GM12864 (cell line): ENCODE results near the gene CPSF4L.
"Not testable (repeated sequence)": the region's sequence is repeated elsewhere in the genome, so short reads cannot be mapped to it uniquely, and the experiment has no call there.

Experiments
- DNase-seq: peaks from one replicate; pipeline ENCODE4 v3.0.0-alpha.2; 2011; ENCODE audit warnings: low read depth
- H3K4me3 ChIP-seq: 2 replicates; pipeline ENCODE4 v1.5.1; 2011; ENCODE audit warnings: mild to moderate bottlenecking, low read depth, low read length, control low read depth
- CTCF ChIP-seq: IDR thresholded peaks from 2 replicates; pipeline ENCODE4 v1.5.1; 2011; ENCODE audit warnings: low read depth, mild to moderate bottlenecking, moderate library complexity, low read length, control low read depth, inconsistent platforms; ENCODE audit errors: missing control alignments

CPSF4L gene

GRCh38 chr17:73261617-73261951 is at the start of gene CPSF4L:
CPSF4L (minus strand) TSS chr17:73261880; CDS start chr17:73261818, 62 bp downstream.
- TF ChIP-seq CTCF = no peak
- DNase-seq = no peak
- no peak within 1 kb of the TSS for H3K4me3 ChIP-seq

- no peak for DNase-seq
- no peak for TF ChIP-seq CTCF
- peak overlapping the region; percentile 62 for H3K4me3 ChIP-seq
Measured at GRCh38 chr17:73311428-73311780, 49.7 kb upstream of the CPSF4L start.

GRCh38 chr17:73309727-73310596 is 48.3 kb upstream of the CPSF4L start:
- H3K4me3 ChIP-seq = peak overlapping the region; percentile 62
- no peak for TF ChIP-seq CTCF
- DNase-seq = no peak

- H3K4me3 ChIP-seq, DNase-seq: not testable (repeated sequence)
Measured at GRCh38 chr17:73308959-73309358, 47.3 kb upstream of the CPSF4L start.

- TF ChIP-seq CTCF = no peak
- no peak overlapping the region for H3K4me3 ChIP-seq
- no peak for DNase-seq
Measured at GRCh38 chr17:73308017-73308823, 46.5 kb upstream of the CPSF4L start.

GRCh38 chr17:73307130-73307529 is 45.5 kb upstream of the CPSF4L start:
- no peak overlapping the region for H3K4me3 ChIP-seq
- no peak for TF ChIP-seq CTCF
- no peak for DNase-seq

GRCh38 chr17:73305845-73306836 is 44.5 kb upstream of the CPSF4L start:
- DNase-seq = no peak
- H3K4me3 ChIP-seq = no peak overlapping the region
- TF ChIP-seq CTCF = no peak
